IgD-negative memory B cell (primary cell): Measurements from ENCODE around the gene COL1A2. TPM values are rescaled to one million over a fixed set of nuclear protein-coding genes. Genes with fewer than 3 reads are reported as not detected.

Source experiments
- H3K27ac Mint-ChIP-seq, 3 donors: one replicate each; pipeline ENCODE4 v1.8.0; 2020 to 2022; ENCODE audit warnings: mild to moderate bottlenecking in 3 of 3, mixed read lengths in 3 of 3, moderate library complexity in 1 of 3
- H3K27me3 Mint-ChIP-seq: one replicate; pipeline ENCODE4 v1.8.0; 2021; ENCODE audit warnings: mixed read lengths
- H3K36me3 Mint-ChIP-seq: one replicate; pipeline ENCODE4 v1.8.0; 2020; ENCODE audit warnings: mild to moderate bottlenecking, mixed read lengths
- H3K4me1 Mint-ChIP-seq, 3 donors: one replicate each; pipeline ENCODE4 v1.8.0; 2020 to 2022; ENCODE audit warnings: mixed read lengths in 3 of 3, mild to moderate bottlenecking in 1 of 3
- H3K4me3 Mint-ChIP-seq, 4 donors: one replicate each; pipeline ENCODE4 v1.8.0; 2020 to 2022; ENCODE audit warnings: mild to moderate bottlenecking in 4 of 4, mixed read lengths in 4 of 4, moderate library complexity in 3 of 4
- H3K9me3 Mint-ChIP-seq, 3 donors: one replicate each; pipeline ENCODE4 v1.8.0; 2020 to 2021; ENCODE audit warnings: mixed read lengths in 3 of 3, mild to moderate bottlenecking in 1 of 3
- polyA plus RNA-seq: library from polyadenylated mRNA; unstranded; fragments of 300-500 nt; fragmentation: Illumina TruSeq; gene quantifications from one replicate; pipeline ENCODE4 v1.2.3, GENCODE V29; 2021

Gene COL1A2
- polyA plus RNA-seq, 1 donor from 2014 or later: not detected

GRCh38 chr7:94431176-94431575 is 36.5 kb downstream of the COL1A2 start:
- Mint-ChIP-seq H3K36me3 (peaks cover 2% of the 10 kb centered on the region), H3K9me3 (no peaks in the 10 kb centered on the region), H3K4me3 (no peak overlapping the region), H3K27me3 (peaks cover 2% of the 10 kb centered on the region), H3K4me1 (no peaks in the 10 kb centered on the region), H3K27ac (no peak overlapping the region)

- H3K27ac Mint-ChIP-seq: no peak overlapping the region
- H3K4me1 Mint-ChIP-seq: no peaks in the 10 kb centered on the region
- peaks cover 5% of the 10 kb centered on the region for H3K27me3 Mint-ChIP-seq
- no peaks in the 10 kb centered on the region for H3K9me3 Mint-ChIP-seq
- peaks cover 2% of the 10 kb centered on the region for H3K36me3 Mint-ChIP-seq
- no peak overlapping the region for H3K4me3 Mint-ChIP-seq
Observed at GRCh38 chr7:94431619-94432280, 37.1 kb downstream of the COL1A2 start.

- Mint-ChIP-seq H3K4me3 (no peak overlapping the region), H3K9me3 (no peaks in the 10 kb centered on the region), H3K27me3 (peaks cover 5% of the 10 kb centered on the region), H3K27ac (no peak overlapping the region), H3K4me1 (no peaks in the 10 kb centered on the region), H3K36me3 (peaks cover 2% of the 10 kb centered on the region)
Observed at GRCh38 chr7:94432281-94432670, 37.6 kb downstream of the COL1A2 start.

GRCh38 chr7:94432817-94433216 is 38.1 kb downstream of the COL1A2 start:
- Mint-ChIP-seq H3K9me3 (no peaks in the 10 kb centered on the region), H3K27me3 (peaks cover 5% of the 10 kb centered on the region), H3K4me3 (no peak overlapping the region), H3K4me1 (no peaks in the 10 kb centered on the region), H3K36me3 (peaks cover 2% of the 10 kb centered on the region), H3K27ac (no peak overlapping the region)

GRCh38 chr7:94433224-94433623 is 38.5 kb downstream of the COL1A2 start:
- H3K4me3 Mint-ChIP-seq: no peak overlapping the region
- H3K36me3 Mint-ChIP-seq: peaks cover 2% of the 10 kb centered on the region
- no peak overlapping the region for H3K27ac Mint-ChIP-seq
- H3K9me3 Mint-ChIP-seq: no peaks in the 10 kb centered on the region
- H3K4me1 Mint-ChIP-seq: no peaks in the 10 kb centered on the region
- peaks cover 5% of the 10 kb centered on the region for H3K27me3 Mint-ChIP-seq

DNA sequence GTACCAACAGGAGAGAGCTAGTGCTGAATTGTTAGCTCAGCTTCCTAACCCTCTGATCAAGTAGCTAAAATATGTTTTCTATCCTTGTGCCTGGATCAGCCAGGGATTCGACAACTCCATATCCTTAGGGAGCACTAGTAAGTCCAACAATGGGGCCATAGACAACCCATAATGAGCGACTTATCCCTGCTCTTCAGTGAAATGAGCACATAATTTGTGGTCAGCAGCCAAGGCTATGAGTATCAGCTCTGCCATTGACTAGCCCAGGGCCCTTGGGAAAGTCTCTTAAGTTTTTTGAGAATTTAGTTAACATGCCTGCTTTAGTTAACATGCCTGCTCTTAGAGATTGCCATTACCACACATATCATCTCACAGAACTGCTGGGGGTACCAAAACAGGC is 39.3 kb downstream of the COL1A2 start:
- H3K9me3 Mint-ChIP-seq: no peaks in the 10 kb centered on the region
- H3K27ac Mint-ChIP-seq: no peak overlapping the region
- H3K4me1 Mint-ChIP-seq: no peaks in the 10 kb centered on the region
- H3K27me3 Mint-ChIP-seq: peaks cover 5% of the 10 kb centered on the region
- H3K4me3 Mint-ChIP-seq: no peak overlapping the region
- peaks cover 2% of the 10 kb centered on the region for H3K36me3 Mint-ChIP-seq

DNA sequence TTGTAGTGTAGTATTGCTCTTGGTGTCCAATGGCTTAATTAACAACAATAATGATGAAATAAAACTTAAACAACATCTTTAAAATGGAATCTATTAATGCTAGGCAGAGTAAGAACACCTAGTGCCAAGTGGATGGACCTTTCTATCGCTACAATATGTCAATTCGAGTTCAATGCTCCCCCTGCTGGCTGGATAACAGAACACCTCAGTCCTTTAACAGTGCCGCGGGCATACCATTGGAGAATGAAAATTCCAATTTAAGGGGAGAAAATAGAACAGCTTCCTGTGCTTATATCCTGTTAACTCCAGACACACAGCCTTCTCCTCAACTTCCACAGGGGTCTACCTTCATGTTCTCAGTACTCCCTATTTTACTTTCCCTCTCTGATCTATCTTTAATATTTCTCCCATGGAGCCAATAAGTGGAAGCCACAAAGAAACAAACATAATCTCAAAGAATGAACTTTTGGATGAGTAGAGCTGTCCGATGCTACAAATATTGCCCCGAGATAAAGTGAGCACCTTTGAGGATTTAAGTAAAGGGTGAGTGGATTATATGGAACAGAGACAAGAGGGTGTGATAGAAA is 41.4 kb downstream of the COL1A2 start:
- H3K27ac Mint-ChIP-seq: no peak overlapping the region
- H3K4me1 Mint-ChIP-seq: no peaks in the 10 kb centered on the region
- peaks cover 5% of the 10 kb centered on the region for H3K27me3 Mint-ChIP-seq
- H3K9me3 Mint-ChIP-seq: no peaks in the 10 kb centered on the region
- no peaks in the 10 kb centered on the region for H3K36me3 Mint-ChIP-seq
- H3K4me3 Mint-ChIP-seq: no peak overlapping the region

DNA sequence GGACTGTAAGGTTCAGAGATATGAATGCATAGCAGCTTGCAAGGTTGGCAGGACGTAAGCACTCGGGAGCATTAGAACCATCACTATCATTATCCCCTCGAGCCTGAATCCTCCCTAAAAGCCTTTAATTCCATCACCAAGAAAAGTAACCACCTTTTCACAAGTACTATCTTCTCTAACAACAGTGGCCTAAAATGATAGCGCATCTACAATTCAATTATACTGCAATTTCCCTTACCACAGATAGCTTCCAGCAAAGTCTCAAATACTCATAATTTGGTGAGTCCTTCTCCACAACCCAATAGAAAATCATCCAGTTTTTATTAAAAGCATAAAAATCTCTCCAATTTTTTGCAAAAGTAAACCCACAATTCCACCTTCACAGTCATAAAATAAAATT is 42.0 kb downstream of the COL1A2 start:
- Mint-ChIP-seq H3K4me3 (no peak overlapping the region), H3K4me1 (no peaks in the 10 kb centered on the region), H3K27me3 (peaks cover 8% of the 10 kb centered on the region), H3K9me3 (no peaks in the 10 kb centered on the region), H3K27ac (no peak overlapping the region), H3K36me3 (no peaks in the 10 kb centered on the region)

DNA sequence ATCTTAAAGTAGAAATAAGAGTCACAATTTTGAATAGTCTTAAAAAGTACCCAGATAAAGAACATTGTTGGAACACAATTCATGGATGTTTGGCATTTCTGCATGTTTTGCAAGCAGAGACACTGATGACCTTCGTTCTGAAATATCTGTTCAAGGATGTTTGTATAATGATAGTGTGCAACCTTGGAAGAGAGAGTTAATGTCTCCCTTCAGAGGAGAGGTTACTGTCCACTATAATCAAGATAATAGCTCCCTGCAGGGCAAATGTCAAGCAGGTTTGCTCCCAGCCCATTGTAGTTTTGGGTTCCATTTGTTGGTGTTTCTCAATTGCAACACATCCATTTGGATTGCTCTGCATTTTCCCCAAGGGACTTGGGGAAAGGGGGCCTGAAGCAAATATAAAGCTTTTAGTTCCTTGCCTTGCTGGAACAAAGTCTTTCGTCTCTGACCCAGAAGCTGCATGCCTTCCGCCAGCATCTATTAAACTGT is 45.2 kb downstream of the COL1A2 start:
- peaks cover 8% of the 10 kb centered on the region for H3K27me3 Mint-ChIP-seq
- no peaks in the 10 kb centered on the region for H3K9me3 Mint-ChIP-seq
- H3K36me3 Mint-ChIP-seq: no peaks in the 10 kb centered on the region
- no peaks in the 10 kb centered on the region for H3K4me1 Mint-ChIP-seq
- H3K27ac Mint-ChIP-seq: no peak overlapping the region
- H3K4me3 Mint-ChIP-seq: no peak overlapping the region

DNA sequence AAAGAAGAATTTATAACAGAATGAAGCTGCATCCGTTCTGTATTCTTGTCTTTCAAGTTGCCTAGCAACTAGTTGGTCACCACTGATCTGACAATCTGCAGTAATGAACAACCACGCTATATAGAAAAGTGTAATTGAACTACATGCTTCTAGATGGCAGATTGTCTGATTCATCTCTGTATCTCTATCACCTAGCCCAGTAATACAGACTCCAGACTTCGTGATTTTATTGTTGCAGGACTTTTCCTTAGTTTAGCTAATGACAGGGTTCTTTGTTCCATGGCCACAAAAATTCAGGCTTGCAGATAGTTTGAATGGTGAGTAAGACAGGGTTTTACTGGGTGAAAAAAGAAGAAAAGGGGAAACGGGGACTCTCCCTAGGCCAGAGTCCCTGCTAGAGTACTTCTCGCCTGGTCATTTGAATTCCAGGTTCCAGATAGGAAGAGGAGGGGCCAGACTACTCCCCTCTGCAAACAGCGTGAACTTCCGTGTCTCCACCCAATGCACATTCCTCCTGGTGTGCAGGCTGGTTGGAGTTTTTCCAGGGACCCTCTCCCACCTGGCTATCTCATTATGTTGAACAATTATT is 45.9 kb downstream of the COL1A2 start:
- H3K27ac Mint-ChIP-seq: no peak overlapping the region
- H3K36me3 Mint-ChIP-seq: no peaks in the 10 kb centered on the region
- no peaks in the 10 kb centered on the region for H3K9me3 Mint-ChIP-seq
- peaks cover 8% of the 10 kb centered on the region for H3K27me3 Mint-ChIP-seq
- H3K4me1 Mint-ChIP-seq: no peaks in the 10 kb centered on the region
- no peak overlapping the region for H3K4me3 Mint-ChIP-seq

GRCh38 chr7:94441138-94441537 is 46.4 kb downstream of the COL1A2 start:
- Mint-ChIP-seq H3K36me3 (no peaks in the 10 kb centered on the region), H3K27ac (no peak overlapping the region), H3K27me3 (peaks cover 8% of the 10 kb centered on the region), H3K4me3 (no peak overlapping the region), H3K4me1 (no peaks in the 10 kb centered on the region), H3K9me3 (no peaks in the 10 kb centered on the region)

- no peaks in the 10 kb centered on the region for H3K4me1 Mint-ChIP-seq
- H3K27ac Mint-ChIP-seq: no peak overlapping the region
- no peaks in the 10 kb centered on the region for H3K9me3 Mint-ChIP-seq
Observed at GRCh38 chr7:94442639-94443038, 47.9 kb downstream of the COL1A2 start.

GRCh38 chr7:94444813-94445212 is 50.1 kb downstream of the COL1A2 start:
- no peak overlapping the region for H3K4me3 Mint-ChIP-seq
- H3K27me3 Mint-ChIP-seq: peaks cover 4% of the 10 kb centered on the region
- peaks cover 0 to 1% (median 0%) of the 10 kb centered on the region in 3 donors for H3K4me1 Mint-ChIP-seq
- no peaks in the 10 kb centered on the region for H3K36me3 Mint-ChIP-seq
- H3K27ac Mint-ChIP-seq: no peak overlapping the region
- no peaks in the 10 kb centered on the region for H3K9me3 Mint-ChIP-seq

More at GRCh38 chr7:94442639-94443038, 47.9 kb downstream of the COL1A2 start:
- Mint-ChIP-seq H3K36me3 (no peaks in the 10 kb centered on the region), H3K27me3 (peaks cover 4% of the 10 kb centered on the region), H3K4me3 (no peak overlapping the region)

DNA sequence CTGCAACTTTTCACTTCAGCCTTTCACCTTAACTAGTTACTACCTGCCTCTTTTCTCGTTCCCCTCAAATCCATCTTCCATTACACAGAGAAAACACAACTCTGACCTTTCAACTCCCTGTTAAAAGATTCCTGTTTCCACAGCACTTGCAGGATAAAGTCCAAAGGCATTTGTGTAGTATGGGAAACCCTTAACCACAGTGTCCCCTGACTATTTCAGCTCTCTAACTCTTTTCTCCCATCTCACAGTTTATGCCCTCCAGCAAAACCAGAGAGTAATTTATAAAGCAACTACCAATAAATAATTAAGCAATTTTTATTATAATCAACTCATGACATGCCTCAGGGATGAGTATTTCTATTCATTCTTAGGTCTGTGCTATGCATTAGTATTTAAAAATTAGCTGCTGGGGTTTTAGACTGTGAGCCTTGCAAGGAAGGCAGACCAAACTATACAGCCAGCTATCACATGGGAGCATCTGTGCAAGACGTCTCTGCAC is 51.0 kb downstream of the COL1A2 start:
- peaks cover 0 to 1% (median 0%) of the 10 kb centered on the region in 3 donors for H3K4me1 Mint-ChIP-seq
- H3K4me3 Mint-ChIP-seq: no peak overlapping the region
- H3K27me3 Mint-ChIP-seq: peaks cover 4% of the 10 kb centered on the region
- no peak overlapping the region for H3K27ac Mint-ChIP-seq
- no peaks in the 10 kb centered on the region for H3K36me3 Mint-ChIP-seq
- H3K9me3 Mint-ChIP-seq: no peaks in the 10 kb centered on the region

GRCh38 chr7:94446308-94446707 is 51.6 kb downstream of the COL1A2 start:
- no peak overlapping the region for H3K4me3 Mint-ChIP-seq
- H3K27me3 Mint-ChIP-seq: peaks cover 4% of the 10 kb centered on the region
- no peak overlapping the region for H3K27ac Mint-ChIP-seq
- H3K36me3 Mint-ChIP-seq: no peaks in the 10 kb centered on the region
- H3K9me3 Mint-ChIP-seq: no peaks in the 10 kb centered on the region
- H3K4me1 Mint-ChIP-seq: peaks cover 0 to 1% (median 0%) of the 10 kb centered on the region in 3 donors
